Mesothelial cell of epicardium (in vitro differentiated cells): ENCODE measurements around the gene KIFC3. TPM values are rescaled to one million over a fixed set of nuclear protein-coding genes. Genes with fewer than 3 reads are reported as not detected.
A peak's percentile ranks its signal among the peaks of the same experiment; 100 is the strongest.

ENCODE experiments used
- DNase-seq, 2 experiments: peaks; one replicate each; pipeline ENCODE4 v3.0.0; 2021; ENCODE audit warnings: low spot score in 2 of 2; ENCODE audit not compliant: unreplicated experiment in 2 of 2
- H3K27ac Mint-ChIP-seq: 2 replicates; pipeline ENCODE4 v1.8.0; 2021; ENCODE audit warnings: mixed read lengths
- H3K27me3 Mint-ChIP-seq: 2 replicates; pipeline ENCODE4 v1.8.0; 2021; ENCODE audit warnings: low read depth, mixed read lengths
- H3K36me3 Mint-ChIP-seq: 2 replicates; pipeline ENCODE4 v1.8.0; 2021; ENCODE audit warnings: mixed read lengths
- H3K4me1 Mint-ChIP-seq: 2 replicates; pipeline ENCODE4 v1.8.0; 2021; ENCODE audit warnings: mixed read lengths
- H3K4me3 Mint-ChIP-seq: 2 replicates; pipeline ENCODE4 v1.8.0; 2021; ENCODE audit warnings: mild to moderate bottlenecking, moderate library complexity, mixed read lengths
- H3K9me3 Mint-ChIP-seq: 2 replicates; pipeline ENCODE4 v1.8.0; 2021; ENCODE audit warnings: mixed read lengths
- CTCF ChIP-seq: fragments of 200-600 bp; sonication (generic); IDR thresholded peaks from one replicate; pipeline ENCODE4 v1.5.0; 2021; ENCODE audit warnings: antibody characterized with exemption; ENCODE audit not compliant: unreplicated experiment
- total RNA-seq: library from RNA; stranded (reverse); gene quantifications from 3 replicates; pipeline ENCODE4 v1.2.1, GENCODE V29; 2021

KIFC3 gene
- total RNA-seq, 1 donor from 2014 or later = 38.7 TPM

DNA sequence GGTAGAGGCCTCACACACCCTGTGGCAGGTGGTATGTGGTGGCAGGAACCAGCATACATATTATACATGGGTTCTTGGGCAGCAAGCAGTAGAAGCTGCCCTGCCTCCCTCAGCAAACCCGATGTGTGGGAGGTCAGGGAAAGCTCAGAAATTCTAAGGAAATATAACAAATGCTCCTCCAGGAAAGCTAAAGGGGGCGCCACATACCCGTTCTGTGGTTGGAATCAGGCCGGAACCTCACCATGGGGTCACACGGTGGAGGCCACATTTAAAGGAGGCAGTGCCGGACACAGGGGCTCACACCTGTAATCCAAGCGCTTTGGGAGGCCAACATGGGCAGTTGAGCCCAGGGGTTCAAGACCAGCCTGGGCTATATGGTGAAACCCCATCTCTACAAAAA, 79.1 kb downstream of the KIFC3 start:
- no peaks in the 10 kb centered on the region for H3K36me3 Mint-ChIP-seq
- DNase-seq = no peak
- peak; percentile 33 for TF ChIP-seq CTCF
- H3K27ac Mint-ChIP-seq = no peak overlapping the region
- H3K4me1 Mint-ChIP-seq = no peaks in the 10 kb centered on the region
- H3K27me3 Mint-ChIP-seq = no peaks in the 10 kb centered on the region
- no peak overlapping the region for H3K4me3 Mint-ChIP-seq
- H3K9me3 Mint-ChIP-seq = no peaks in the 10 kb centered on the region

GRCh38 chr16:57722651-57723050, 79.6 kb downstream of the KIFC3 start:
- Mint-ChIP-seq H3K36me3 (no peaks in the 10 kb centered on the region), H3K4me3 (no peak overlapping the region), H3K4me1 (no peaks in the 10 kb centered on the region), H3K27ac (no peak overlapping the region), H3K27me3 (no peaks in the 10 kb centered on the region), H3K9me3 (no peaks in the 10 kb centered on the region)
- TF ChIP-seq CTCF = no peak
- DNase-seq = no peak

GRCh38 chr16:57722210-57722499, 80.1 kb downstream of the KIFC3 start:
- no peaks in the 10 kb centered on the region for H3K4me1 Mint-ChIP-seq
- no peak for DNase-seq
- no peaks in the 10 kb centered on the region for H3K9me3 Mint-ChIP-seq
- H3K4me3 Mint-ChIP-seq = no peak overlapping the region
- no peaks in the 10 kb centered on the region for H3K36me3 Mint-ChIP-seq
- H3K27ac Mint-ChIP-seq = no peak overlapping the region
- no peak for TF ChIP-seq CTCF
- no peaks in the 10 kb centered on the region for H3K27me3 Mint-ChIP-seq

GRCh38 chr16:57721356-57722209, 80.7 kb downstream of the KIFC3 start:
- Mint-ChIP-seq H3K9me3 (no peaks in the 10 kb centered on the region), H3K27me3 (peaks cover 1% of the 10 kb centered on the region), H3K27ac (no peak overlapping the region), H3K4me3 (no peak overlapping the region), H3K36me3 (no peaks in the 10 kb centered on the region), H3K4me1 (no peaks in the 10 kb centered on the region)
- no peak for TF ChIP-seq CTCF
- DNase-seq = no peak

GRCh38 chr16:57720142-57720575, 82.1 kb downstream of the KIFC3 start:
- no peak overlapping the region for H3K27ac Mint-ChIP-seq
- H3K9me3 Mint-ChIP-seq = no peaks in the 10 kb centered on the region
- no peaks in the 10 kb centered on the region for H3K4me1 Mint-ChIP-seq
- peaks cover 9% of the 10 kb centered on the region for H3K27me3 Mint-ChIP-seq
- DNase-seq = no peak
- no peak for TF ChIP-seq CTCF
- H3K36me3 Mint-ChIP-seq = no peaks in the 10 kb centered on the region
- H3K4me3 Mint-ChIP-seq = no peak overlapping the region

DNA sequence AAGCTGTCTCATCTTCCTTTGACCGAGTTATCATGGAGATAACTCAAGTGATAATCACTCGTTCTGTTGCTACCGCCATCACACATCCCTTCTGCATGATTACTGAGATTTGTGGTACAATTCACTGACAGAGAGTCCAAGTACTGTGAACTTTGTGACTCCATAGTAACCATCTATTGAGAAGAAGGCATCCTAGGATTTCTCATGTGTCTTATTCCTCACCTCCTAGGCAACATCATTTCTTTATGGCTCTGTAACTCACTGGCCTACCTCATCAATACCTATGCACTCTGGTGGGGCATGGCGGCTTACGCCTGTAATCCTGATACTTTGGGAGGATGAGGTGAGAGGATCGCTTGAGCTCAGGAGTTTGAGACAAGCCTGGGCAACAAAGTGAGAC, 88.2 kb downstream of the KIFC3 start:
- H3K4me1 Mint-ChIP-seq = no peaks in the 10 kb centered on the region
- H3K36me3 Mint-ChIP-seq = no peaks in the 10 kb centered on the region
- no peak overlapping the region for H3K27ac Mint-ChIP-seq
- TF ChIP-seq CTCF = no peak
- no peaks in the 10 kb centered on the region for H3K9me3 Mint-ChIP-seq
- H3K4me3 Mint-ChIP-seq = no peak overlapping the region
- DNase-seq = no peak
- peaks cover 18% of the 10 kb centered on the region for H3K27me3 Mint-ChIP-seq
